ENCODE measurements around the gene POLD4. TPM values are rescaled to one million over a fixed set of nuclear protein-coding genes. Genes with fewer than 3 reads are reported as not detected.

The POLD4 gene
- total and polyA plus RNA-seq, 4 donors: 18.8 to 246 (median 86.0) TPM

DNA sequence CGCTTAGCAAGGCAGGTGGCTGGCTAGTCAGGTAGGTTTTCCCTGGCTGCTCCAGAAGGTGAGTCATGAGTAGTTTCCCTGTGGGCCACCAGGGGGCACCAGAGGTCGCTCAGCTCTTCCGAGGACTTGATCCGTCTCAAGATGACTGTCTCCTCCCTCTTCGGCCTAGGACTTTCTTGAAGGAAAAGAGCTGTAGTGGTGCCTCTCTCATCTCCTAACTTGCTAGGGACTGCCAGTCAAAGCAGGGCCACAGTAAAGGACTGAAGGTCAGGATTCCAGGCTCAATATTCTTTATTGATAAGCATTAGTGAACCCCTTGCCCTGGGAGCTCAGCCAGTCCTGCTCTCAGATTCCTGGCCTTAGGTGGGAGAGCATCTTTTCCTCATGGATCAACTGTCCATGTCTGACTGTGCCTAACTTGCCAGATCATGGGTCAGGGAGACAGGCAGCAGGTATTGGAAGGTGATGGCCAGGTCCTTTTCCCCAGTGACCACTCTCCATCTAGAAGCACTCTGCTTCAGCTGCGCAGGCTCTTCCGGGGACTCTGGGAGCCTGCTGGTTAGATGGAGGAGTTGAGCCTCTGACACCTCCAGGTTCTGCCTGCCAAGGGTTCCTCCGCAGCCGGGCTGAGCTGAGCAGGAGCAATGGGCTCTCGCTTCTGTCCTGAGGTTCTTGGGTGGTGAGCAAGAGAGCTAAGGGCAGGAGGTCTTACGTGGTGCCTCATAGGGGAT is 1.9 kb downstream of the POLD4 start:
- H3K27ac ChIP-seq (ENCODE audit: low read depth in 1 of 2, low read length in 2 of 2): peak overlapping the region; percentile 1 to 26
- peaks cover 0 to 1% (median 0%) of the 10 kb centered on the region in 4 donors for H3K36me3 ChIP-seq (ENCODE audit: control insufficient read depth in 4 of 4, insufficient read depth in 3 of 4, low read depth in 1 of 4, low read length in 3 of 4)
- no peaks in the 10 kb centered on the region for H3K27me3 ChIP-seq (ENCODE audit: control insufficient read depth in 4 of 4, insufficient read depth in 4 of 4, low read length in 3 of 4)
- peak overlapping the region in 1 of 2 donors; percentile 58 for H3K9ac ChIP-seq (ENCODE audit: low read depth in 1 of 2, low read length in 2 of 2)
- H3K4me1 ChIP-seq (ENCODE audit: control insufficient read depth in 4 of 4, insufficient read depth in 4 of 4, low read length in 3 of 4): peaks cover 14 to 45% (median 30%) of the 10 kb centered on the region in 4 donors
- TF ChIP-seq SP1 (IDR thresholded peaks at IDR 0.05) (no peak), YY1 (IDR thresholded peaks at IDR 0.05) (no peak), JUND (IDR thresholded peaks at IDR 0.05) (peak; percentile 87 to 95), FOXA2 (IDR thresholded peaks at IDR 0.05) (no peak), RAD21 (IDR thresholded peaks at IDR 0.05) (peak; percentile 80 to 82), FOXA1 (IDR thresholded peaks at IDR 0.05) (no peak)
- TF ChIP-seq, protein P1, sequence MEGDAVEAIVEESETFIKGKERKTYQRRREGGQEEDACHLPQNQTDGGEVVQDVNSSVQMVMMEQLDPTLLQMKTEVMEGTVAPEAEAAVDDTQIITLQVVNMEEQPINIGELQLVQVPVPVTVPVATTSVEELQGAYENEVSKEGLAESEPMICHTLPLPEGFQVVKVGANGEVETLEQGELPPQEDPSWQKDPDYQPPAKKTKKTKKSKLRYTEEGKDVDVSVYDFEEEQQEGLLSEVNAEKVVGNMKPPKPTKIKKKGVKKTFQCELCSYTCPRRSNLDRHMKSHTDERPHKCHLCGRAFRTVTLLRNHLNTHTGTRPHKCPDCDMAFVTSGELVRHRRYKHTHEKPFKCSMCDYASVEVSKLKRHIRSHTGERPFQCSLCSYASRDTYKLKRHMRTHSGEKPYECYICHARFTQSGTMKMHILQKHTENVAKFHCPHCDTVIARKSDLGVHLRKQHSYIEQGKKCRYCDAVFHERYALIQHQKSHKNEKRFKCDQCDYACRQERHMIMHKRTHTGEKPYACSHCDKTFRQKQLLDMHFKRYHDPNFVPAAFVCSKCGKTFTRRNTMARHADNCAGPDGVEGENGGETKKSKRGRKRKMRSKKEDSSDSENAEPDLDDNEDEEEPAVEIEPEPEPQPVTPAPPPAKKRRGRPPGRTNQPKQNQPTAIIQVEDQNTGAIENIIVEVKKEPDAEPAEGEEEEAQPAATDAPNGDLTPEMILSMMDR (IDR thresholded peaks at IDR 0.05; ENCODE audit: low read depth, low read length, missing input control): peak; percentile 79
- TF ChIP-seq, protein P2, sequence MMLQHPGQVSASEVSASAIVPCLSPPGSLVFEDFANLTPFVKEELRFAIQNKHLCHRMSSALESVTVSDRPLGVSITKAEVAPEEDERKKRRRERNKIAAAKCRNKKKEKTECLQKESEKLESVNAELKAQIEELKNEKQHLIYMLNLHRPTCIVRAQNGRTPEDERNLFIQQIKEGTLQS (IDR thresholded peaks at IDR 0.05): peak; percentile 31
- 55% methylated on average over 11 of the region's 11 CpGs for WGBS
- DNase-seq (ENCODE audit: low spot score): peak; percentile 76
- H3K9me3 ChIP-seq (ENCODE audit: control insufficient read depth in 4 of 4, low read length in 3 of 4): no peaks in the 10 kb centered on the region
- H3K4me3 ChIP-seq (ENCODE audit: low read depth in 1 of 3, low read length in 3 of 3): no peak overlapping the region

DNA sequence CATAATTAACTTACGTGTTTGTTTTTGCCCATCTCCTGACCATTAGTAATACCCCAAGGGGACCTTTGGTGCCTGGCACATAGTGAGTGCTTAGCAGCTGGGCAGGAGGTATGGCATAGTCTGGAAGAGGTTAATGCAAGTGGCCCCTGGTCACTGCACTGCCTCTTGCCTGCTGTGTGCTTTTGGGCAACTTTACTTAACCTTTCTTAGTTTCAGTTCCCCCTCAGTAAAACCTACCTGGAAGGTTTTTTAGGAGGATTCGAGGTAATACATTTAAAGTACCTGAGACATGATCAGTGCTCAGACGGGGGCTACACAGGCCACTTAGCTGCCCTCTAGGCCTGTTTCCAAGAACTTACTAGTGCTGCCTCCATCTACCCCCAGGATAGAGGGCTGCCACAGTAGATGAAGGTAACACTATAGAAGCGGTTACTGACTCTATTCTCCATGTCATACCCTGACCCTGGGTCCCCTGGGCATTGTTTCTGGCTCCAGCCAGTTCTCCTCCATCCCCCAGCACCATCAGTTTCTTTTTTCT is 3.3 kb downstream of the POLD4 start:
- Histone ChIP-seq H3K4me1 (ENCODE audit: control insufficient read depth in 4 of 4, insufficient read depth in 4 of 4, low read length in 3 of 4) (peaks cover 6 to 32% (median 19%) of the 10 kb centered on the region in 4 donors), H3K9me3 (ENCODE audit: control insufficient read depth in 4 of 4, low read length in 3 of 4) (no peaks in the 10 kb centered on the region), H3K36me3 (ENCODE audit: control insufficient read depth in 4 of 4, insufficient read depth in 3 of 4, low read depth in 1 of 4, low read length in 3 of 4) (peaks cover 0 to 1% (median 0%) of the 10 kb centered on the region in 4 donors), H3K27me3 (ENCODE audit: control insufficient read depth in 4 of 4, insufficient read depth in 4 of 4, low read length in 3 of 4) (no peaks in the 10 kb centered on the region), H3K4me3 (ENCODE audit: low read depth in 1 of 3, low read length in 3 of 3) (no peak overlapping the region), H3K27ac (ENCODE audit: low read depth in 1 of 2, low read length in 2 of 2) (no peak overlapping the region), H3K9ac (ENCODE audit: low read depth in 1 of 2, low read length in 2 of 2) (no peak overlapping the region)
- 93% methylated on average over 4 of the region's 4 CpGs for WGBS
- no peak for DNase-seq (ENCODE audit: low spot score)
- TF ChIP-seq FOXA1 (IDR thresholded peaks at IDR 0.05) (no peak), JUND (IDR thresholded peaks at IDR 0.05) (no peak), SP1 (IDR thresholded peaks at IDR 0.05) (no peak), TAF1 (conservative IDR thresholded peaks at IDR 0.05) (no peak), RAD21 (IDR thresholded peaks at IDR 0.05) (no peak), NR2F2 (IDR thresholded peaks at IDR 0.05) (no peak), EGR1 (IDR thresholded peaks at IDR 0.05; ENCODE audit: low read depth in 2 of 2) (no peak), YY1 (IDR thresholded peaks at IDR 0.05) (no peak)
- TF ChIP-seq, protein P3, sequence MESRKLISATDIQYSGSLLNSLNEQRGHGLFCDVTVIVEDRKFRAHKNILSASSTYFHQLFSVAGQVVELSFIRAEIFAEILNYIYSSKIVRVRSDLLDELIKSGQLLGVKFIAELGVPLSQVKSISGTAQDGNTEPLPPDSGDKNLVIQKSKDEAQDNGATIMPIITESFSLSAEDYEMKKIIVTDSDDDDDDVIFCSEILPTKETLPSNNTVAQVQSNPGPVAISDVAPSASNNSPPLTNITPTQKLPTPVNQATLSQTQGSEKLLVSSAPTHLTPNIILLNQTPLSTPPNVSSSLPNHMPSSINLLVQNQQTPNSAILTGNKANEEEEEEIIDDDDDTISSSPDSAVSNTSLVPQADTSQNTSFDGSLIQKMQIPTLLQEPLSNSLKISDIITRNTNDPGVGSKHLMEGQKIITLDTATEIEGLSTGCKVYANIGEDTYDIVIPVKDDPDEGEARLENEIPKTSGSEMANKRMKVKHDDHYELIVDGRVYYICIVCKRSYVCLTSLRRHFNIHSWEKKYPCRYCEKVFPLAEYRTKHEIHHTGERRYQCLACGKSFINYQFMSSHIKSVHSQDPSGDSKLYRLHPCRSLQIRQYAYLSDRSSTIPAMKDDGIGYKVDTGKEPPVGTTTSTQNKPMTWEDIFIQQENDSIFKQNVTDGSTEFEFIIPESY (IDR thresholded peaks at IDR 0.05): no peak
- TF ChIP-seq, protein P4, sequence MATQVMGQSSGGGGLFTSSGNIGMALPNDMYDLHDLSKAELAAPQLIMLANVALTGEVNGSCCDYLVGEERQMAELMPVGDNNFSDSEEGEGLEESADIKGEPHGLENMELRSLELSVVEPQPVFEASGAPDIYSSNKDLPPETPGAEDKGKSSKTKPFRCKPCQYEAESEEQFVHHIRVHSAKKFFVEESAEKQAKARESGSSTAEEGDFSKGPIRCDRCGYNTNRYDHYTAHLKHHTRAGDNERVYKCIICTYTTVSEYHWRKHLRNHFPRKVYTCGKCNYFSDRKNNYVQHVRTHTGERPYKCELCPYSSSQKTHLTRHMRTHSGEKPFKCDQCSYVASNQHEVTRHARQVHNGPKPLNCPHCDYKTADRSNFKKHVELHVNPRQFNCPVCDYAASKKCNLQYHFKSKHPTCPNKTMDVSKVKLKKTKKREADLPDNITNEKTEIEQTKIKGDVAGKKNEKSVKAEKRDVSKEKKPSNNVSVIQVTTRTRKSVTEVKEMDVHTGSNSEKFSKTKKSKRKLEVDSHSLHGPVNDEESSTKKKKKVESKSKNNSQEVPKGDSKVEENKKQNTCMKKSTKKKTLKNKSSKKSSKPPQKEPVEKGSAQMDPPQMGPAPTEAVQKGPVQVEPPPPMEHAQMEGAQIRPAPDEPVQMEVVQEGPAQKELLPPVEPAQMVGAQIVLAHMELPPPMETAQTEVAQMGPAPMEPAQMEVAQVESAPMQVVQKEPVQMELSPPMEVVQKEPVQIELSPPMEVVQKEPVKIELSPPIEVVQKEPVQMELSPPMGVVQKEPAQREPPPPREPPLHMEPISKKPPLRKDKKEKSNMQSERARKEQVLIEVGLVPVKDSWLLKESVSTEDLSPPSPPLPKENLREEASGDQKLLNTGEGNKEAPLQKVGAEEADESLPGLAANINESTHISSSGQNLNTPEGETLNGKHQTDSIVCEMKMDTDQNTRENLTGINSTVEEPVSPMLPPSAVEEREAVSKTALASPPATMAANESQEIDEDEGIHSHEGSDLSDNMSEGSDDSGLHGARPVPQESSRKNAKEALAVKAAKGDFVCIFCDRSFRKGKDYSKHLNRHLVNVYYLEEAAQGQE (IDR thresholded peaks at IDR 0.05): no peak
- TF ChIP-seq, protein P1 (IDR thresholded peaks at IDR 0.05; ENCODE audit: low read depth, low read length, missing input control): no peak
- TF ChIP-seq, protein P2 (IDR thresholded peaks at IDR 0.05): no peak
